ENCODE measurements around the gene ATP6V1C2. TPM values are rescaled to one million over a fixed set of nuclear protein-coding genes. Genes with fewer than 3 reads are reported as not detected.

ATP6V1C2 gene
- total RNA-seq, 1 donor from 2014 or later = 0.11 TPM

- Histone ChIP-seq H3K27ac (no peak overlapping the region), H3K27me3 (no peaks in the 10 kb centered on the region), H3K9ac (no peak overlapping the region), H3K4me2 (no peak overlapping the region), H3K79me2 (ENCODE audit: low read depth) (no peaks in the 10 kb centered on the region), H4K20me1 (ENCODE audit: low read depth) (peaks cover 21% of the 10 kb centered on the region), H3K36me3 (peaks cover 28% of the 10 kb centered on the region), H3F3A (ENCODE audit: low read depth) (no peaks in the 10 kb centered on the region), H3K9me3 (ENCODE audit: low read depth) (no peaks in the 10 kb centered on the region), H3K4me3 (no peak overlapping the region), H2AFZ (replicated peaks) (no peak overlapping the region), H3K4me1 (no peaks in the 10 kb centered on the region)
- no peak overlapping the region for H3K4me3 Mint-ChIP-seq
- TF ChIP-seq EZH2 (IDR thresholded peaks at IDR 0.05) = no peak
- peak; percentile 51 for TF ChIP-seq CTCF (IDR thresholded peaks at IDR 0.05)
- peaks cover under 1% of the 10 kb centered on the region for H3K4me1 Mint-ChIP-seq
- H3K27ac Mint-ChIP-seq = no peak overlapping the region
- peaks cover 61% of the 10 kb centered on the region for H3K36me3 Mint-ChIP-seq
- DNase-seq (ENCODE audit: low spot score) = peak; percentile 31
- H3K9me3 Mint-ChIP-seq = no peaks in the 10 kb centered on the region
- H3K27me3 Mint-ChIP-seq (ENCODE audit: insufficient read depth, low read depth) = peaks cover 2% of the 10 kb centered on the region
These were observed 65.9 kb downstream of the ATP6V1C2 start for GRCh38 chr2:10787176-10787968.

GRCh38 chr2:10788855-10789254 lies 67.4 kb downstream of the ATP6V1C2 start:
- H3K36me3 Mint-ChIP-seq = peaks cover 53% of the 10 kb centered on the region
- no peak for DNase-seq (ENCODE audit: low spot score)
- H3K27ac ChIP-seq = no peak overlapping the region

GRCh38 chr2:10790228-10790973 lies 69.0 kb downstream of the ATP6V1C2 start:
- H3K9me3 Mint-ChIP-seq = no peaks in the 10 kb centered on the region
- no peak overlapping the region for H3K27ac ChIP-seq
- no peak for DNase-seq (ENCODE audit: low spot score)
- H3K4me1 ChIP-seq = no peaks in the 10 kb centered on the region
- no peaks in the 10 kb centered on the region for H3F3A ChIP-seq (ENCODE audit: low read depth)
- no peaks in the 10 kb centered on the region for H3K9me3 ChIP-seq (ENCODE audit: low read depth)
- H4K20me1 ChIP-seq (ENCODE audit: low read depth) = peaks cover 22% of the 10 kb centered on the region
- no peaks in the 10 kb centered on the region for H3K27me3 ChIP-seq
- peaks cover 3% of the 10 kb centered on the region for H3K4me1 Mint-ChIP-seq
- H2AFZ ChIP-seq (replicated peaks) = no peak overlapping the region
- no peak overlapping the region for H3K27ac Mint-ChIP-seq
- H3K9ac ChIP-seq = no peak overlapping the region
- peaks cover 2% of the 10 kb centered on the region for H3K27me3 Mint-ChIP-seq (ENCODE audit: insufficient read depth, low read depth)
- H3K4me3 Mint-ChIP-seq = no peak overlapping the region
- peaks cover 53% of the 10 kb centered on the region for H3K36me3 Mint-ChIP-seq
- TF ChIP-seq EZH2 (IDR thresholded peaks at IDR 0.05) (no peak), EZH2phosphoT487 (IDR thresholded peaks at IDR 0.05) (no peak), CTCF (IDR thresholded peaks at IDR 0.05) (no peak)
- no peak overlapping the region for H3K4me3 ChIP-seq
- H3K36me3 ChIP-seq = peaks cover 33% of the 10 kb centered on the region
- peaks cover 11% of the 10 kb centered on the region for H3K79me2 ChIP-seq (ENCODE audit: low read depth)
- no peak overlapping the region for H3K4me2 ChIP-seq

More at GRCh38 chr2:10788855-10789254, 67.4 kb downstream of the ATP6V1C2 start:
- H3K36me3 ChIP-seq = peaks cover 32% of the 10 kb centered on the region
- H3K4me2 ChIP-seq = no peak overlapping the region
- no peak for TF ChIP-seq EZH2 (IDR thresholded peaks at IDR 0.05)
- no peak for TF ChIP-seq EZH2phosphoT487 (IDR thresholded peaks at IDR 0.05)
- TF ChIP-seq CTCF (IDR thresholded peaks at IDR 0.05) = no peak
- no peak overlapping the region for H3K4me3 Mint-ChIP-seq
- no peak overlapping the region for H3K27ac Mint-ChIP-seq
- H3K9me3 Mint-ChIP-seq = no peaks in the 10 kb centered on the region
- H3F3A ChIP-seq (ENCODE audit: low read depth) = no peaks in the 10 kb centered on the region
- H2AFZ ChIP-seq (replicated peaks) = no peak overlapping the region
- peaks cover 23% of the 10 kb centered on the region for H4K20me1 ChIP-seq (ENCODE audit: low read depth)
- H3K9me3 ChIP-seq (ENCODE audit: low read depth) = no peaks in the 10 kb centered on the region
- H3K4me1 ChIP-seq = no peaks in the 10 kb centered on the region
- no peak overlapping the region for H3K9ac ChIP-seq
- H3K27me3 ChIP-seq = no peaks in the 10 kb centered on the region
- no peaks in the 10 kb centered on the region for H3K27me3 Mint-ChIP-seq (ENCODE audit: insufficient read depth, low read depth)
- peaks cover 4% of the 10 kb centered on the region for H3K79me2 ChIP-seq (ENCODE audit: low read depth)
- H3K4me3 ChIP-seq = no peak overlapping the region
- H3K4me1 Mint-ChIP-seq = peaks cover 3% of the 10 kb centered on the region

All from neural progenitor cell (in vitro differentiated cells).